ENCODE data around the gene TLE3. TPM values are rescaled to one million over a fixed set of nuclear protein-coding genes. Genes with fewer than 3 reads are reported as not detected.
A peak's percentile ranks its signal among the peaks of the same experiment; 100 is the strongest.

Gene TLE3
- total and polyA plus RNA-seq, 9 donors = 17.5 to 70.8 (median 58.9) TPM

DNA sequence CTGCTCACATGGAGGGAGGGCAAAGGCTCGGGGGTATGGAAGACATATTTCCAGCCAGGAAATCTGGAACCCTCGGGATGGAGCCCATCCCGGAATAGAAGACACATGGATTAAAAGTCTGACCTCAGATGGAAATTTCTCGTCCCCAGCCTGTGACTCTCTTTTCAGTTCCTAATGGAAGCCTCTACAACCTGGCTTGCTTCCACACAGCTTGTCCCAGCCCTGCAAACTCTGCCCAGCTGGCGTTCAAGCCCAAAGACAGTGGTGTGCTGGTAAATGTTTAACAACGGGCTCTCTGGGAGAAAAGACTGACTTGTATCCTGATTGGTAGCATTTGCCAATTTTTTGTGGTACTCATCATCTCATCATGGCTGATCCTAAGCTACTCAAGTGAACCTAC lies 35.6 kb upstream of the TLE3 start:
- Histone ChIP-seq H3K36me3 (no peaks in the 10 kb centered on the region), H3K9me3 (no peaks in the 10 kb centered on the region), H3K27me3 (no peaks in the 10 kb centered on the region), H3K4me1 (ENCODE audit: insufficient read depth) (no peaks in the 10 kb centered on the region), H3K4me3 (no peak overlapping the region), H3K27ac (no peak overlapping the region)
- WGBS, 3 donors = 80 to 86% (median 83%) methylated on average over 6 of the region's 6 CpGs
- intact Hi-C loops (cut with DNase I) = no loop called here
- DNase-seq = no peak
- TF ChIP-seq POLR2A (IDR thresholded peaks at IDR 0.05) = no peak

DNA sequence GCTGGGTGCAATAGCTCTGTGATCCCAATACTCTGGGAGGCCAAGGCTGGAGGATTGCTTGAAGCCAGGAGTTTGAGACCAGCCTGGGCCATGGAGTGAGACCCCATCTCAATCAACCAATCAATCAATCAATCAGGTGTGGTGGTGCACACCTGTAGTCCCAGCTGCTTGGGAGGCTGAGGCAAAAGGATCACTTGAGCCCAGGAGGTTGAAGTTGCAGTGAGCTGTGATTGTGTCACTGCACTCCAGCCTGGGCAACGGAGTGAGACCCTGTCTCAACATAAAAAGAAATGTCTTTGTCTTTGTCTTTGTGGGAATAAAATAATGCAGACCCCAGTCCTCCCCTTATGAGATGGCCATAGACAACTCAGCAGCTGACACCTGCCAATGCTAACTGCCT lies 34.9 kb upstream of the TLE3 start:
- Histone ChIP-seq H3K4me1 (ENCODE audit: insufficient read depth) (no peaks in the 10 kb centered on the region), H3K27ac (no peak overlapping the region), H3K27me3 (no peaks in the 10 kb centered on the region), H3K36me3 (no peaks in the 10 kb centered on the region), H3K4me3 (no peak overlapping the region), H3K9me3 (no peaks in the 10 kb centered on the region)
- 92 to 94% (median 94%) methylated on average over 1 of the region's 1 CpG for WGBS, 3 donors
- no peak for DNase-seq
- TF ChIP-seq EP300 (IDR thresholded peaks at IDR 0.05) = no peak
- TF ChIP-seq, protein P1, sequence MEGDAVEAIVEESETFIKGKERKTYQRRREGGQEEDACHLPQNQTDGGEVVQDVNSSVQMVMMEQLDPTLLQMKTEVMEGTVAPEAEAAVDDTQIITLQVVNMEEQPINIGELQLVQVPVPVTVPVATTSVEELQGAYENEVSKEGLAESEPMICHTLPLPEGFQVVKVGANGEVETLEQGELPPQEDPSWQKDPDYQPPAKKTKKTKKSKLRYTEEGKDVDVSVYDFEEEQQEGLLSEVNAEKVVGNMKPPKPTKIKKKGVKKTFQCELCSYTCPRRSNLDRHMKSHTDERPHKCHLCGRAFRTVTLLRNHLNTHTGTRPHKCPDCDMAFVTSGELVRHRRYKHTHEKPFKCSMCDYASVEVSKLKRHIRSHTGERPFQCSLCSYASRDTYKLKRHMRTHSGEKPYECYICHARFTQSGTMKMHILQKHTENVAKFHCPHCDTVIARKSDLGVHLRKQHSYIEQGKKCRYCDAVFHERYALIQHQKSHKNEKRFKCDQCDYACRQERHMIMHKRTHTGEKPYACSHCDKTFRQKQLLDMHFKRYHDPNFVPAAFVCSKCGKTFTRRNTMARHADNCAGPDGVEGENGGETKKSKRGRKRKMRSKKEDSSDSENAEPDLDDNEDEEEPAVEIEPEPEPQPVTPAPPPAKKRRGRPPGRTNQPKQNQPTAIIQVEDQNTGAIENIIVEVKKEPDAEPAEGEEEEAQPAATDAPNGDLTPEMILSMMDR (IDR thresholded peaks at IDR 0.05) = no peak
- TF ChIP-seq POLR2A (IDR thresholded peaks at IDR 0.05) = no peak
- intact Hi-C loops (cut with DNase I) = no loop called here

DNA sequence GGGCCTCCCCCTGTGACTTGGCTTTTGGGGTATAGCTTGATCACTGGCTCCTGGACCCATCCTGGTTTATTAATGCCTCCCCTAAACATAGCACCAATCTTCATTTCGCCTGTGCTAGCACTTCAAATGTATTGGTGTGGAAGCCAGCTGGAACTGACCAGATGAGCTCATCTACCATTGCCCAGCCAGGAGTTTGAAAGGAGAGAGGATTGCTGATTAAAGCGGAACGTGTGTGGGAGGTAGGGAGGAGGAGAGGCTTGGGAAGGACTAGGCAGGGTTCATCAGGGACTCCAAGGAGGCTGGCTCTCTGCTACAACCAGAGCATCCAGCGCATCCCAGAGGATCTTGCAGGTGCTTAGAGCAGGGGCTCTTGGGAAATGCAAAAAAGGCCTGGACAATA lies 34.4 kb upstream of the TLE3 start:
- WGBS, 3 donors = 14 to 21% (median 16%) methylated on average over 4 of the region's 4 CpGs
- TF ChIP-seq, protein P1 (IDR thresholded peaks at IDR 0.05) = no peak
- no peak for TF ChIP-seq EP300 (IDR thresholded peaks at IDR 0.05)
- TF ChIP-seq POLR2A (IDR thresholded peaks at IDR 0.05) = no peak
- peak in 3 of 5 donors; percentile 50 to 66 (median 64) for DNase-seq
- no peaks in the 10 kb centered on the region for H3K36me3 ChIP-seq
- H3K27me3 ChIP-seq = no peaks in the 10 kb centered on the region
- H3K27ac ChIP-seq = no peak overlapping the region
- no peak overlapping the region for H3K4me3 ChIP-seq
- H3K9me3 ChIP-seq = no peaks in the 10 kb centered on the region
- intact Hi-C loops (cut with DNase I) = no loop called here
- no peaks in the 10 kb centered on the region for H3K4me1 ChIP-seq (ENCODE audit: insufficient read depth)

DNA sequence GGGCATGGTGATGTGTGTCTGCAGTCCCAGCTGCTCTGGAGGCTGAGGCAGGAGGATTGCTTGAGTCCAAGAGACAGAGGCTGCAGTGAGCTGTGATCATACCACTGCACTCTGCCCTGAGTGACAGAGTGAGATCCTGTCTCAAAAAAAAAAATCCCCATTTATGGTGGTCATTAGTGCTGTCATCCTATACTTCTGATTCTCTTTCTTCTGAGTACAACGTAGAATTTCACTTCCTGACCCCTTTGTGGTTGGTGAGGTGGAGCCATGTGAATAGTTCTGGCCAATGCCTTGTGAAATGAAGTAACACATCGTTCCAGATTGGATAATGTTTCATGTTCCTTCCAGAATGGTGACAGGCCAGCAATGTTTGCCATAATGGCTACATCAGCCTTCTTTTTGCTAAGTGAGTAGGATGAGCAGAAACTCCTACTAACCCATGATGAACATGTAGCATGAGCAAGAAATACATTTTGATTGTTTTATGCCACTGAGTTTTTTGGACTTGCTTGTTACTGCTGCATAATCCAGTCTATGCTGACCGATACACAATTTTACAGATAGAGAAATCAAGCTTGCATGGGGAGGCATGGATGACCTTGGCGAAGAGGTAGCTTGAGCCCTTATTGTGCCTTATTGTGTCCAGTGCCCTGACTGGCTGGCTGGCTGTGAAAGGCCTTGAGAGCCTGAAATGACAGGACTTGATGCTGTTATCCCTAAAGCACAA lies 30.9 kb upstream of the TLE3 start:
- TF ChIP-seq POLR2A (IDR thresholded peaks at IDR 0.05) (no peak), EP300 (IDR thresholded peaks at IDR 0.05) (no peak)
- TF ChIP-seq, protein P1 (IDR thresholded peaks at IDR 0.05) = no peak
- 91 to 95% (median 93%) methylated on average over 4 of the region's 4 CpGs for WGBS, 3 donors
- H3K4me3 ChIP-seq = no peak overlapping the region
- intact Hi-C loops (cut with DNase I) = no loop called here
- no peaks in the 10 kb centered on the region for H3K4me1 ChIP-seq (ENCODE audit: insufficient read depth)
- no peaks in the 10 kb centered on the region for H3K27me3 ChIP-seq
- H3K27ac ChIP-seq = no peak overlapping the region
- H3K36me3 ChIP-seq = no peaks in the 10 kb centered on the region
- DNase-seq = no peak
- H3K9me3 ChIP-seq = no peaks in the 10 kb centered on the region

DNA sequence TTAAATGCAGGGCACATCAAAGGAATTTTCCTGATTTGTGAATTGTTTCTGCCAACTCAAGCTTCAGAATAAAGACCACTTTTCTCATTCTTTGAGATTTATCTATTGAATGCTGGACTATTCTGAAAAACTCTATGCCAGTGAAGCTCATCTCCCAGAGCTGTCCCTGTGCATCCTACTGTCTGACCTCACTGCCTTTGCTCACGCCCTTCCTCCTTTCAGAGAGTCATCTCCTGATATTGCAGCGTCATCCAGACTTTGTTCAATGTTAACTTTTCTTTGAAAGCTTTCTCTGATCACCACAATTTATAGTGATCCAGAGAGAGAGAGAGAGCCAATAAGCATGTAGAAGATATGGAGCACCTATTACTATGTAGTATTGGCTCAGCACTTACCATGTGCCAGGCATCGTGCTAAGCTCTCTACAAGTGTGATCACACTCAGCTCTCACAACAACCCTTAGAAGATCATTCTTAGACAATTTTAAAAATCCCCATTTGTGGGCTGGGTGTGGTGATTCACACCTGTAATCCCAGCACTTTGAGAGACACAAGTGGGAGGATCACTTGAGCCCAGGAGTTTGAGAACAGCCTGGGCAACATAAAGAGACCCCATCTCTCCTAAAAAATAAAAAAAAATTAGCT lies 30.2 kb upstream of the TLE3 start:
- H3K9me3 ChIP-seq = no peaks in the 10 kb centered on the region
- WGBS, 3 donors = 71 to 93% (median 93%) methylated on average over 3 of the region's 3 CpGs
- TF ChIP-seq POLR2A (IDR thresholded peaks at IDR 0.05) (no peak), EP300 (IDR thresholded peaks at IDR 0.05) (no peak)
- TF ChIP-seq, protein P1 (IDR thresholded peaks at IDR 0.05) = no peak
- DNase-seq = no peak
- intact Hi-C loops (cut with DNase I) = no loop called here
- H3K4me1 ChIP-seq (ENCODE audit: insufficient read depth) = no peaks in the 10 kb centered on the region
- no peaks in the 10 kb centered on the region for H3K36me3 ChIP-seq
- H3K4me3 ChIP-seq = no peak overlapping the region
- H3K27me3 ChIP-seq = no peaks in the 10 kb centered on the region
- H3K27ac ChIP-seq = no peak overlapping the region
